ENCODE results near the gene LRRC8B.
"Not testable (repeated sequence)": the region's sequence is repeated elsewhere in the genome, so short reads cannot be mapped to it uniquely, and the experiment has no call there.

Gene LRRC8B

GRCh38 chr1:89523572-89524368 is 859 bp upstream of the LRRC8B start:
- DNase-seq (ENCODE audit: low read depth in 2 of 2): no peak

GRCh38 chr1:89525169-89525855 is 683 bp downstream of the LRRC8B start:
- DNase-seq (ENCODE audit: low read depth in 2 of 2): no peak

DNA sequence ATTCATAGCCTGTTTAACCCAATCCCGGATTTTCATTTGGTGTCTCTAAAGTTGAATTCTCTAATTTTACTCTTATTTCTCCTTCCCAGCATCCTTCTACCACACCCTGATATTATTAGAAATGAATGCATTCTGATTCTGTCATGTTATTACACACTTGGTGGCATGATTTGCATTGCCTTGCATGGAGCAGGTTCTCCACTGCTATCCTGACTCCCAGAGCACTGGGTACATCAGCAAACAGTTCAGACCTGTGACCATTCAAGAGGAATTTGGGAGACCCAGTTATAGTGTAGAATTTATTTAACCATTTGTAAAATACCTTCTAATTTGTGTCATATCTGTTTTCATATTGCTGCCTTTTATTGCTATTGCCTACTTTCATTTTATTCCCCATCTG is 2.6 kb downstream of the LRRC8B start:
- DNase-seq (ENCODE audit: low read depth in 2 of 2): no peak

DNA sequence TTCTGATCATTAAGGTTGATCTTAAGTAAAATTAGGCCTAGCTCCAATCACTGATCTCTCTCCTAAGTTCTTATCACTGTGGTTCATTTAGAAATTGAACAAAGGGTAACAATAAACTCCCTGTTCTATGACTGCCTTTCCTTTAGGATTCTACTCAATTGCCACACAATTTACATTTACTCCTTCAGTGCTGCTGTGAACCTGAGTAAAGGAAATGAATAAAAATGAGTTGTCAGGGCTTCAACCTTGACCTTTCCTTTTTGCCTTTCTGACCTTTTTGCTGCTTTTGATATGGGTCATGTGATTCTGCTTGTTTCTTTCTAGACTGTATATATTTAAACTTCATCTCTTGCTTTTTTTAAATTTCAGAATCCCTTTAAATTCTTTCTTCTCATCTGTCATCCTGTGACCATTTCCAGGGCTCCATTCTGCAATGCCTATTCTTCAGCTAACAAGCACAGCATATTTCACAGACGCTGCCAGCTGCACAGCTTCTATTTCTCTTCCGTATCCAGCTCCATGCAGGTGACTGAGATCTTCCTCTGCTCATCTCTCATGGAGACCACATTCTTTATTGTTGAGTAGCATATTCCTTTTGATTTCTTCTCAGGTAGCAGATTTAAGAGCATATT is 3.2 kb downstream of the LRRC8B start:
- DNase-seq (ENCODE audit: low read depth in 2 of 2): no peak

GRCh38 chr1:89528382-89528780 is 3.8 kb downstream of the LRRC8B start:
- no peak for DNase-seq (ENCODE audit: low read depth in 2 of 2)

- DNase-seq (ENCODE audit: low read depth in 2 of 2): no peak
These were observed 4.6 kb downstream of the LRRC8B start for GRCh38 chr1:89529196-89529595.

DNA sequence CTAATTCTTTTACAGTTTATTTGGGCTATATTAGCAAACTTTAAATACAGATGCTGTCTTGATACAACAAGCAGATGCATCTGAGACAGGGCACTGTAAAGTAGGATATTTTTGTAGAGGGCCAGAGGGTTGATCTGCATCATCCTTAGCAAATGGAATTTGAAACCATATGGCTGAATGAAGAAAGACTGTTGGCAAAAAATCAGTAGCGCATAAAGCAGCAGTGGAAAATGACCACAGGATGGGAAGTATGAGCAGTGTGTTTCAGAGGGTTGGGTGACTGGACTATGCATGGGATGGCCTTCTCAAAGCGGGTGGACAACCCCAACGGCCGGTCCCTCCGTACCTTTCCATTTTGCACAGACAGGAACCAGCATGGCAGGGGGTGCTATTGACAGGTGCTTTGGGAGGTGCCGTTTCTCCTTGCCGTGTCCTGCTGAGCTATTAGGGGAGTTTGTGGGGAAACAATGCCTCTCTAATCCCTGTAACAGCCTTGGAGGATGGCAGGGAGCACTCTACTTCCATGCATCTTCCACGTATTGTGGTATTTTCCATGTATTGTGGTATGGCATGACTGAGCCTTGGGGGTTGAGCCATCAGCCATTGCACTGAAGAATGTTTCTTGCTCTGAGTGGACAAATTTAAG is 5.9 kb downstream of the LRRC8B start:
- no peak for DNase-seq (ENCODE audit: low read depth in 2 of 2)

DNA sequence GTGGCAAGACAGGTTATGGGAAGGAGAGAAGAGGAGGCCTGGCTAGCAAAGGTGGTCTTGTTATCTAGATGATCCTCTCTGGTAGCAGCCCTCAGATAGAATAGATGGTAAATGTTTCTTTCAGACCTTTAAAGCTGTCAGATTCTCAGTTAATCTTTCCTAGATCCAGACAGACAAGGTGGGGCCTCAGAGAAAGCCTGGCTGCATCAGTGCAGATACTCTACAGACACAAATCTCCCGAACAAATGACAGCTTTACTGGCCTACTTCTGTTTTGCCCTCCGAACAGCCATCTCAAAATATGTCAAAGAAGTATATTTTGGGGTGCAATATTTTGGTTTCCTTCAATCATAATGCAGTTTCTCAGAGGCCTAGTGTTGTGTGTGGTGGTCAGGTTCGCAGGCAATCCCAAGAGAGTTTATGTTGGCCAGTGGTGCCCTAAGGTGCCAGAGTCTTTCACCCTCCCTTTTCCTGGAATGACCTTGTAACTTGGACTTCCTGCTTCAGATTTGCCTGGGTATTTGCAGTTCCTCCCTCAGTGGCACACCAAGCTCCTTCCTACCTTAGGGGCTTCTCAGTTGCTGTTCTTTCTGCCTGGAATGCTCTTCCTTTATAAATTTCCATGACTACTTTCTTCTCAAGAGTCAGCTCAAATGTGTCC is 7.0 kb downstream of the LRRC8B start:
- DNase-seq (ENCODE audit: low read depth in 2 of 2): no peak

DNA sequence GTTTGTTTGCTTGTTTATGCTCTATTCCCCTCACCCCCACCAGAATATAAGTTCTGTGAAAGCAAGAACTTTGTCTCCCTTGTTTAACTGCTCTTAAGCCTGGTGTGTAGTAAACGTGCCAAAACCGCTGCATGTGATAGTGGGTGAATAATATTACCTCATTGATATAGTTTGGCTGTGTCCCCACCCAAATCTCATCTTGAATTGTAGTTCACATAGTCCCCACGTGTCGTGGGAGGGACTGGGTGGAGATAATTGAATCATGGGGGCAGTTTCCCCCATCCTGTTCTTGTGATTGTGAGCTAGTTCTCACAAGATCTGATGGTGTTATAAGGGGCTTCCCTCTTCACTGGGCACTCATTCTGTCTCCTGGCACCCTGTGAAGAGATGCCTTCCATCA is 7.6 kb downstream of the LRRC8B start:
- DNase-seq (ENCODE audit: low read depth in 2 of 2): no peak

GRCh38 chr1:89532866-89533265 is 8.2 kb downstream of the LRRC8B start:
- DNase-seq (ENCODE audit: low read depth in 2 of 2): no peak

DNA sequence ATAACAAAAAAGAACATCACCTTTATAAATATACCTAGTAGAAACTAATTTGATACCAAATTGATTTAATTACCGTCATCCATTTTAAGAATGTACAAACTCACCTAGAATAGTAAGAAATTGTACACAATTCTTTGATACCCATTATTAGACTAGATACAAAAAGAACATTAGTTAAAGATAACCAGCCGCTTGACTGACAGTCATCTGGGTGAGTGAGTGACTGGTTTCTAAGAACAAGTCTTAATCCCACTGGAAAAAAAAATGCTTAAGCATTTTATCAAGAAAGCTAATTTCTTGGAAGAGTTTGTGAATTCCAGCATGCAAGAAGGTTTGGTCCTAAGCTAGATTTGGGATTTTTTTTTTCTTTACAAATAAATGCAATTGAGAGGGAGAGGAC is 10.9 kb downstream of the LRRC8B start:
- no peak for DNase-seq (ENCODE audit: low read depth in 2 of 2)

DNA sequence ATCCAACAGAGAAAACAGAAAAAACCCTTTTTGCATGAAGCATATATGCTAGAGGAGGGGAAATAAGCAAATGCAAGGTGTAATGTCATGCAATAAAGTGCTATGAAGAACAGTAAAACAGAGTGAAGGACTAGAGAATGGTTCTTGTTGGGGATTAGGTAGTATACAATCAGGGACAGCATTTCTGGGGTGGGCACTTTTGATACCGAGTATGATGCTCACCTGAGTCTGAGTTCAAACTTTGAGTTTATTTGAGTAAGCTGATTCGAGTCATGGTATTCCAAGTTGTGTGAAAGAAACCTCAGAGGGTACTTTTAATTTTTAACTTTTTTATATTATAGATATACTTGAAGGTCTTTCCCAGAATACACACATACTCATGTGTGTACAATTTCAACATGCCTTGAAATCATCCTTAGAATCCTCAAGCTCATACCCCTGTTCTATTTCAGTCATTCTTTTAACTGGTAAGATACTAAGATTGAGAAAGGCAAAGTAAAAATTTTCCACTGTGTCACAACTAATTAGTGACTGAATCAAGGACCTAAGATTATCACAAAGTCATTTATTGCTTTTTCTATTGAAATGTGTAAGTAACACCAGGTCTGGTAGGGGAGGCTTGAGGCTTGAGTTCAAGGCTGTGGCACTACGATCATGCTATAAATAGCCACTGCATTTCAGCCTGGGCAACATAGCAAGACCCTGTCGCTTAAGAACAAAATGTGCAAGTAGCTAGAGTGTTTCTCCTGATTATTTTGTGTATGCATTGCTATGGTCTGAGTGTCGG is 12.1 kb downstream of the LRRC8B start:
- no peak for DNase-seq (ENCODE audit: low read depth in 2 of 2)

DNA sequence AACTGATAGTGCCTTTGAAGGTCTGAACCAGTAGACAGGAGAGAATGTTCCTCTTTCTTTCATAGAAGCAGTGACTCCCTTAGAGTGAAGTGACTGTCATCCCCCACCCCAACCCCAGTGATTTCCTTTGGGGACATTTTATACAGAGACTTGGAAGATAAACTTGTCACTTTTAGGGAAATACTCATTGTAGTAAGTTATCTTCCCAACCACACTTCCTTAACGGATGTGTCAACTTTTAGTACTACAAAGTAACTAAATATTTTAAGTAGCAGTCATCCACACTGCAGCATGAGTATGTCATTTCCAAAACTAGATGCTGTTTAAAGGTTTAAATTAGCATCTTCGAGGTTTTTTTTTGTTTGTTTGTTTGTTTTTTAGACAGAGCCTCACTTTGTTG is 13.7 kb downstream of the LRRC8B start:
- no peak for DNase-seq (ENCODE audit: low read depth in 2 of 2)

- DNase-seq (ENCODE audit: low read depth in 2 of 2): no peak
These were observed 14.5 kb downstream of the LRRC8B start for GRCh38 chr1:89539128-89539527.

- no peak for DNase-seq (ENCODE audit: low read depth in 2 of 2)
These were observed 15.9 kb downstream of the LRRC8B start for GRCh38 chr1:89540406-89540970.

- no peak for DNase-seq (ENCODE audit: low read depth in 2 of 2)
These were observed 17.7 kb downstream of the LRRC8B start for GRCh38 chr1:89542345-89542744.

- DNase-seq (ENCODE audit: low read depth in 2 of 2): not testable (repeated sequence)
These were observed 19.0 kb downstream of the LRRC8B start for GRCh38 chr1:89543632-89544031.

- no peak for DNase-seq (ENCODE audit: low read depth in 2 of 2)
These were observed 20.8 kb downstream of the LRRC8B start for GRCh38 chr1:89545264-89546038.

DNA sequence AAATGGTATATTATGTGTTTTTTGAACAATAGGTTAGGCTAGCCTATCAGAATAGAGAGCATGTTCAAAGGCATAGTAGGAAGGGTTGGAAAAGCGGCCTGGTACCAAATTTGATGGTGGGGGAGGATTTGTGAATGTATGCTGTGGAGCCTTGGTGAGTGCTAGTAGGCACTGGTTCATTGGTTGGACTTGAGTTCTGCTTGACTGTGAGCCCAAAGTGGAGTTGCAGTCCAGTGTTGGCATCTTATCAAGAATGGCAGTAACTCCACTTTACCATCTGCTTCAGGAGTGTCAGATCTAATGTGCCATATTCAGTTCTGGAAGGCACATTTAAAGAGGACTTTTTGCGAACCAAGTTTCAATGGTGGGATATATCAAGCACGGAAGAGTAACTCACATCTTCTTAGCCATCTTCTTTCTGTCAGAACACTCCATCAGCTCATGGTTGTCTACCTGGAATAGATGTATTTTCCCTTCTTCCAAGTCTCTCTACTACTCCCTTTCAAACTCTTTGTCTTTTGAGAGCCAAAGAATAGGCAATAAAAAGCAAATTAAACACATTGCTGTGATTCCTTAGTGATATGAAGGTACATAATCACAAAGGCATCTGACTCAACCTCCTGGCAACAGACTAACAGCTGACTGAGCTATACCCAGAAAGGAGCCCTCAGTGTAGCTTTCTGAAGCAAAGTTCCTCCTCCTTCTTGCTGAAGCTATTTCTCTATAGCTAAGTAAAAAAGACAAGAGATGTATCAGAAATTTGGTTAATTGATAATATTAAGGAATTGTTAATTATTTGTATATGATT is 21.7 kb downstream of the LRRC8B start:
- no peak for DNase-seq (ENCODE audit: low read depth in 2 of 2)
